GM12878 (cell line): ENCODE results near the gene BTNL9.

Experiments
- CTCF ChIP-seq, 3 experiments: IDR thresholded peaks in 2 of 3; conservative IDR thresholded peaks in 1 of 3; 2 replicates each; pipeline ENCODE4 v1.5.1; 2011; ENCODE audit warnings: low read depth in 3 of 3, low read length in 3 of 3, mild to moderate bottlenecking in 3 of 3, control low read depth in 2 of 3, moderate library complexity in 2 of 3, inconsistent platforms in 1 of 3, mixed read lengths in 1 of 3; ENCODE audit not compliant: control insufficient read depth in 2 of 3, insufficient read depth in 1 of 3; ENCODE audit errors: extremely low read depth in 1 of 3
- MAX ChIP-seq: IDR thresholded peaks from 2 replicates; pipeline ENCODE4 v1.6.1; 2012; ENCODE audit warnings: low read depth, low read length, improper control_type of control experiment
- ZNF274 ChIP-seq: IDR thresholded peaks from one replicate; pipeline ENCODE4 v1.8.0; 2011; ENCODE audit not compliant: insufficient read length, insufficient read depth

GRCh38 chr5:181062631-181063030 is 22.6 kb downstream of the BTNL9 start:
- no peak for TF ChIP-seq MAX
- TF ChIP-seq ZNF274, result no peak
- no peak for TF ChIP-seq CTCF (IDR thresholded peaks at IDR 0.05 in 2 of 3, conservative IDR thresholded peaks at IDR 0.05 in 1 of 3; ENCODE audit: control insufficient read depth in 2 of 3, extremely low read depth in 1 of 3, insufficient read depth in 1 of 3, low read depth in 3 of 3, low read length in 3 of 3)
